Suprapubic skin (tissue), 3 donors: ENCODE results near the gene ABCA7.

Source experiments
- CTCF ChIP-seq, 2 donors: fragments of 200-600 bp in 1 of 2; fragments of 450-650 bp in 1 of 2; sonication (generic) in 1 of 2; IDR thresholded peaks; one replicate each; pipeline ENCODE4 v1.5.1; 2016 to 2019; ENCODE audit warnings: antibody characterized with exemption in 2 of 2, mild to moderate bottlenecking in 1 of 2, moderate library complexity in 1 of 2
- POLR2AphosphoS5 ChIP-seq, 3 donors: sonication (generic); formaldehyde crosslinking; IDR thresholded peaks; one replicate each; pipeline ENCODE4 v1.6.1; 2017; ENCODE audit warnings: antibody characterized with exemption in 3 of 3

- TF ChIP-seq POLR2AphosphoS5 (IDR thresholded peaks at IDR 0.05) (no peak), CTCF (IDR thresholded peaks at IDR 0.05) (no peak)
Measured at GRCh38 chr19:1055028-1055425, 15.1 kb downstream of the ABCA7 start.
